Lung (tissue), 16 donors: ENCODE data around the gene C5orf52. TPM values are rescaled to one million over a fixed set of nuclear protein-coding genes. Genes with fewer than 3 reads are reported as not detected.
A peak's percentile ranks its signal among the peaks of the same experiment; 100 is the strongest.

Experiments
- ATAC-seq: fragments of 200-7000 bp; cut with Tn5 transposase; one replicate; pipeline ENCODE4 v1.9.1; 2020; ENCODE audit warnings: moderate number of reproducible peaks; ENCODE audit not compliant: insufficient read depth, low FRiP score
- DNase-seq, 3 donors: peaks; one replicate each; pipeline ENCODE4 v3.0.0-alpha.2; 2013 to 2017
- H3K27ac ChIP-seq, 2 donors: one replicate each; pipeline ENCODE4 v1.5.1; 2013; ENCODE audit warnings: mild to moderate bottlenecking in 2 of 2, moderate library complexity in 2 of 2, control low read depth in 1 of 2, inconsistent platforms in 1 of 2, low read depth in 1 of 2, low read length in 1 of 2
- H3K27me3 ChIP-seq, 3 donors: one replicate each; pipeline ENCODE4 v1.5.1; 2013; ENCODE audit warnings: low read length in 2 of 3; ENCODE audit not compliant: control insufficient read depth in 3 of 3, insufficient read depth in 3 of 3
- H3K36me3 ChIP-seq, 4 donors: one replicate each; pipeline ENCODE4 v1.5.1; 2013; ENCODE audit warnings: low read length in 4 of 4, mild to moderate bottlenecking in 1 of 4, moderate library complexity in 1 of 4; ENCODE audit not compliant: control insufficient read depth in 4 of 4, insufficient read depth in 4 of 4
- H3K4me1 ChIP-seq, 5 donors: one replicate each; pipeline ENCODE4 v1.5.1; 2013; ENCODE audit warnings: low read length in 5 of 5, mild to moderate bottlenecking in 2 of 5, moderate library complexity in 1 of 5; ENCODE audit not compliant: control insufficient read depth in 5 of 5, insufficient read depth in 5 of 5
- H3K4me3 ChIP-seq: one replicate; pipeline ENCODE4 v1.5.1; 2013; ENCODE audit warnings: mild to moderate bottlenecking, control low read depth, moderate library complexity
- H3K9ac ChIP-seq, 2 donors: one replicate each; pipeline ENCODE4 v1.5.1; 2013; ENCODE audit warnings: low read length in 2 of 2, control low read depth in 1 of 2; ENCODE audit not compliant: insufficient read depth in 1 of 2
- H3K9me3 ChIP-seq, 4 donors: one replicate each; pipeline ENCODE4 v1.5.1; 2013; ENCODE audit warnings: low read length in 3 of 4, mild to moderate bottlenecking in 1 of 4, moderate library complexity in 1 of 4; ENCODE audit not compliant: control insufficient read depth in 4 of 4, insufficient read depth in 3 of 4
- WGBS, 2 donors: extraction: QIAGEN DNeasy Blood & Tissue Kit; methylation state at CpG; one replicate each; pipeline ENCODE4 v1.1.7; 2013; 5-methylcytosine and 5-hydroxymethylcytosine counted together
- long read RNA-seq, 5 donors: transcript quantifications; one replicate each; lab custom pipeline, GENCODE V29; 2026
- polyA plus RNA-seq, 2 donors: library from polyadenylated mRNA; stranded (reverse); fragments of 200-250 nt; gene quantifications; one replicate each; pipeline ENCODE4 v1.2.1, GENCODE V29; 2013
- total RNA-seq, 2 donors: library from RNA; depleted of rRNA in 1 of 2; stranded (reverse); fragments of >200 nt in 1 of 2; gene quantifications; one replicate each; pipeline ENCODE4 v1.2.1, GENCODE V29; 2014 to 2021
- TF ChIP-seq, protein P1 (sequence below): IDR thresholded peaks from 2 replicates; pipeline ENCODE4 v1.5.1; 2012; ENCODE audit warnings: mild to moderate bottlenecking; ENCODE audit errors: control extremely low read depth, extremely low read depth
- donor health status: control.
- donor health status: control.
- donor health status: Bipolar disorder and iron deficiency.
- donor health status: healthy.
- donor health status: DM: yes; HTN: yes; CAD: no.

Gene C5orf52
- total RNA-seq (not detected), polyA plus RNA-seq (under 1 TPM in 1 of 2 donors, not detected in 1; 0.09 TPM)
- long read RNA-seq, donor 1, partial matches to known transcripts, result 0 of 1 reads
- long read RNA-seq, donor 1, other reads (novel, unspliced or antisense), result 0 of 1 reads
- long read RNA-seq, donor 2, result 0 reads
- long read RNA-seq, donor 3, result 0 reads
- long read RNA-seq, donor 4, result 0 reads
- long read RNA-seq, donor 5, result 0 reads

DNA sequence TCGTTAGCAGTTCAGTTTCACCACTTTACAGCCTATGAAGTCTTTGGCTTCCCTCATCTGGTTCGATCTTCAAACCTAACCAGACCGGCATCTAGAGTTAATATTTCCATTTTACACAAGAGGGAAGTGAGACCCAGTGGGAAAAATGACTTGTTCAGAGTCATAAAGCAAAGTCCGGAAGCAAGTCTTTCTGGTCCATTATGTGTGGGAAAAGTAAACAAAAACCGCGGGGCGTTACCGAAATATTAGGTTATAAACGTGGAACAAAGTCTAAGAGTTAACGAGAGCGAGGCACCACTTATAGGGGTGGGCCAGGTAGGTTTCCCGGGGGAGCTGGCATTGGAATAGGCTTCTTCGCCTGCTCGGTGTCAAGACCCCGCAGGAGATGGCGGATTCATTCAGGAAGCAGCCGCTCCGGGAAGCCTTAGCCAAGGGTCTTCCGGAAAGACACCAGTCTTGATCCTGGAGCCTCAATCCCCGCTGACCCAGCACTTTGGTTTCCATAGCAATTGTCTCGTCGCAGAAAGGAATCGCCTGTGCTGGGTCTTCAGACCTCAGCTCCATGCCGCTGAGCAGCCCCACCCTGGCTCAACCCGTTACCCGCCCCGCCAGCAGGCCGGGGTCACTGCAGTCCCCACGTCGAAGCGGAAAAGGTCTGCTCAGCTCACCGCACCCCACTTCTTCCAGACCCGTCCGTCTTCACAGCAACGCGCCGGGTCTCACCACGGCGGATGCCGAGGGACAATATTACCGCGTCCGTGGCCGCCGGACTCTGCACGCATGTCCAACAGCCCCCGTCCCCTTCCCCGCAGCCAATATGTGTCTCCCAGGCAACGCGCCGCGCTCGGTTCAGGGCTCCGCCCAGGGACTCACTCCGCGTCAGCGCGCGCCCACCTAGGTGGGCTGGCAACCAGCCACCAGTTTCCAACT, at the start of gene C5orf52:
Gene C5orf52, plus strand, starts transcription at position 872 of the 930 bp plus-strand sequence. CDS start 82 bp downstream, outside the sequence.
- Histone ChIP-seq H3K4me1 (peaks cover 0 to 13% (median 0%) of the 10 kb centered on the region in 5 donors), H3K9me3 (no peaks in the 10 kb centered on the region), H3K27me3 (peaks cover 0 to 23% (median 14%) of the 10 kb centered on the region in 3 donors), H3K36me3 (peaks cover 0 to 2% (median 0%) of the 10 kb centered on the region in 4 donors), H3K27ac (no peak within 1 kb of the TSS), H3K4me3 (peak within 1 kb of the TSS; percentile 45), H3K9ac (no peak within 1 kb of the TSS)
- 1% methylated on average over 57 to 59 of the region's 59 CpGs for WGBS, 2 donors
- ATAC-seq (peak; percentile 20), DNase-seq (peak; percentile 37 to 67 (median 51))
- TF ChIP-seq, protein P1, sequence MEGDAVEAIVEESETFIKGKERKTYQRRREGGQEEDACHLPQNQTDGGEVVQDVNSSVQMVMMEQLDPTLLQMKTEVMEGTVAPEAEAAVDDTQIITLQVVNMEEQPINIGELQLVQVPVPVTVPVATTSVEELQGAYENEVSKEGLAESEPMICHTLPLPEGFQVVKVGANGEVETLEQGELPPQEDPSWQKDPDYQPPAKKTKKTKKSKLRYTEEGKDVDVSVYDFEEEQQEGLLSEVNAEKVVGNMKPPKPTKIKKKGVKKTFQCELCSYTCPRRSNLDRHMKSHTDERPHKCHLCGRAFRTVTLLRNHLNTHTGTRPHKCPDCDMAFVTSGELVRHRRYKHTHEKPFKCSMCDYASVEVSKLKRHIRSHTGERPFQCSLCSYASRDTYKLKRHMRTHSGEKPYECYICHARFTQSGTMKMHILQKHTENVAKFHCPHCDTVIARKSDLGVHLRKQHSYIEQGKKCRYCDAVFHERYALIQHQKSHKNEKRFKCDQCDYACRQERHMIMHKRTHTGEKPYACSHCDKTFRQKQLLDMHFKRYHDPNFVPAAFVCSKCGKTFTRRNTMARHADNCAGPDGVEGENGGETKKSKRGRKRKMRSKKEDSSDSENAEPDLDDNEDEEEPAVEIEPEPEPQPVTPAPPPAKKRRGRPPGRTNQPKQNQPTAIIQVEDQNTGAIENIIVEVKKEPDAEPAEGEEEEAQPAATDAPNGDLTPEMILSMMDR, result no peak

DNA sequence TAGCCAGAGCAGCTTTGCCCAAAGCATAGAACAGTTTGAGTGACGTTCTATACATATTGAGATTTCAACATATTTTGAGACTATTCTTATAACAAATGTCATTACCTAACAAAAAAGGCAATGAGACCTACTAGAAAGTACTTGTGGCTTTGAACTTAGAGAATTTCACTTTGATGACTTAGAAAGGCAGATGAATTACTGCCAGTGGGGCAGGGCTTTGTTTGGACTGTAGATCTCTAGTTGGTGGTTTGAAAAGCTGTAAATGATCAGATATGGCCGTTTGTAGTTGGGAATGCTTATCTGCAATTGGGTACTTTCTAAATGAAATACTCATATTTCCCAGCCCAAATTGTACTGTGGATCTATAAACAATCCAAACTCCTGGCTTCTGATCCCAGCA, 47.2 kb upstream of the C5orf52 start:
- Histone ChIP-seq H3K9ac (no peak overlapping the region), H3K27me3 (no peaks in the 10 kb centered on the region), H3K36me3 (no peaks in the 10 kb centered on the region), H3K27ac (no peak overlapping the region), H3K9me3 (no peaks in the 10 kb centered on the region), H3K4me3 (no peak overlapping the region), H3K4me1 (no peaks in the 10 kb centered on the region)
- DNase-seq (peak in 1 of 3 donors; percentile 8), ATAC-seq (no peak)
- 41 to 57% methylated on average over 2 of the region's 2 CpGs for WGBS, 2 donors
- TF ChIP-seq, protein P1, result no peak

DNA sequence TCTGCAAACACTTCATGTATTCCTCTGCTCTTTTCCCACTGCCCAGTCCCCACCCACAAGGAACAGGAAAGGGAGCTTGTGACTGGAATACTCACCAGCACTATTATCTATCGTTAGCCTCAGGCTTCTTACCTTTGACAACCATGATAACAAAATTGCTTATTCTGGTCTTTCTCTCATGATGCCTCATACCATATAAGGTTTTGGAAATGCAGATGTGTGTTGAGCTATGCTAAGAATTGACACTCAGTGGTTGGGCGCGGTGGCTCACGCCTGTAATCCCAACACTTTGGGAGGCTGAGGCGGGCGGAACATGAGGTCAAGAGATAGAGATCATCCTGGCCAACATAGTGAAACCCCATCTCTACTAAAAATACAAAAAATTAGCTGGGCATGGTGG, 44.5 kb upstream of the C5orf52 start:
- Histone ChIP-seq H3K27me3 (no peaks in the 10 kb centered on the region), H3K4me3 (no peak overlapping the region), H3K9me3 (no peaks in the 10 kb centered on the region), H3K4me1 (no peaks in the 10 kb centered on the region), H3K36me3 (no peaks in the 10 kb centered on the region), H3K9ac (no peak overlapping the region), H3K27ac (no peak overlapping the region)
- whole genome bisulfite sequencing, 2 donors, result 92 to 94% methylated on average over 6 of the region's 6 CpGs
- no peak for DNase-seq
- ATAC-seq, result no peak
- TF ChIP-seq, protein P1, result no peak
